ENCODE measurements around the gene NNT.
A peak's percentile ranks its signal among the peaks of the same experiment; 100 is the strongest.
"Not testable (repeated sequence)": the region's sequence is repeated elsewhere in the genome, so short reads cannot be mapped to it uniquely, and the experiment has no call there.

Gene NNT

DNA sequence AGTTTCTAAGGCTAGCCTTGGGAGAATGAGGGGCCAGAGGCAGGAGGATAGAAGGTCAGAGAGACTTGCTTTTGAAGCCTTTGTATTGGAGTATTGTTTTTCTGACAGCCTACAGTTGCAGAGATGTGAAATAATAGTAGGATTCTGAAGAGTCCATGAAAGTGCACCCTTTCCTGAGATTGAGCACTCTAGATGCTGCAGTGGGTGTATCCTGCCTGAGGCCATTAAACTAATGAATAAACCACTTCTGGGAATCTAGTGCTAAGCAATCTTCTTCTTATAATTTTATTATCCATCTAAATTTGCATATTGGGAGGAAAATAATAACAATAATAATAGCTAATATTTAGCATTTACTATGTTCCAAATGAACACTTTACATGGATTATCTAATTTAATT is 19.3 kb upstream of the NNT start:
- DNase-seq (ENCODE audit: low spot score): no peak

DNA sequence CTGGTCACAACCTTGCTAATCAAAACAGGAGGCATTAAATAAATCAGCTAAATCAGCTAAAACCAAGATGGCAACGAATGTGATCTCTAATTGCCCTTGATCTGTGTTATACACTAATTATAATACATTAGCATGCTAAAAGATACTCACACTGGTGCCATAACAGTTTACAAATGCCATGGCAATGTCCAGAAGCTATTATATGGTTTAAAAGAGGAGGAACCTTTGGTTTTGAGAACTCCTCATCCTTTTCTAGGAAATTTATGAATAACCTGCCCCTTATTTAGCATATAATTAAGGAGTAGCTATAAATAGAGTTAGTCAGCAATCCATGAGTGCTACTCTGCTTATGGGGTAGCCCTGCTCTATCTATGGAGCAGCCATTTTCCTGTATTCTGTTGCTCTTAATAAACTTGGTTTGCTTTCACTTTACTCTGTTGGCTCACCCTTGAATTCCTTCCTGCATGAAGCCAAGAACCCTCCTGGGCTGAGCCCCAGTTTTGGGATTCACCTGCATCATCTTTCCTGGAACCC is 18.7 kb upstream of the NNT start:
- no peak for DNase-seq (ENCODE audit: low spot score)

DNA sequence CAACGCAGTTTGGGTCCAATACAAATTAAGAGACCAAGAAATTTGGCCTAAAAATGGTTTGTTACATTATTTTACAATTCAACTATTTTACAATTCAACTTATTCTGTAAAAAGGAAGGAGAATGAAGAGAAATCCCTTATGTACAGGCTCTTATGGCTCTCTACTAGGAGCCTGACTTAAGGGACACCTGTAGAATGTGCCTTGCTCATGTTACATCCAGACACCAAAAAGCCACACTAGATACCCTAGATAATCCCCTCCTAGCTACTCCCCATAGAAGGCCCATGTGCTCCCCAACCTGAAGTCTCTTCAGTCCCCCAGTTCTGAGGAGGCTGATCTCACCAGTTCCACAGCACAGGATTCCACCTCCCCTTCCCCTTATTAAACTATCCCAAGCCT is 14.1 kb upstream of the NNT start:
- DNase-seq (ENCODE audit: low spot score): no peak

DNA sequence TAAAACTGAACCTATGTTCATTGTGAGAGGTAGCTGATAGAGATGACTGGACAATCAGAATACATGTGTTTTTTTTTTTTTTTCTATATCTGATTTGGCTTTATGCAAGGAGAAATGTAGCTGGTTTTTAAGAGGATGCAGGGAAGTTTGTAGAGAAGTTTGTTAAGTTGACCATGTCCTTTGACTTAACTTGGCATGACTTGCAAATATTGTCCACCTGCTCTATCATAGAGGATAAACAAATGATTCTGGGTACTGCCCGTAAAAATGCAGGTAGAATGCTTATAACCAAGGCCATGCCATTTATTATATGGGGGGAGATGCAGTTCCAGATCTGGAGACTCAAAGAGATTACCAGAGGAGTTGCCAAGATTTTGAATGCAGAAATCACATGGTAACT is 13.7 kb upstream of the NNT start:
- no peak for DNase-seq (ENCODE audit: low spot score)

DNA sequence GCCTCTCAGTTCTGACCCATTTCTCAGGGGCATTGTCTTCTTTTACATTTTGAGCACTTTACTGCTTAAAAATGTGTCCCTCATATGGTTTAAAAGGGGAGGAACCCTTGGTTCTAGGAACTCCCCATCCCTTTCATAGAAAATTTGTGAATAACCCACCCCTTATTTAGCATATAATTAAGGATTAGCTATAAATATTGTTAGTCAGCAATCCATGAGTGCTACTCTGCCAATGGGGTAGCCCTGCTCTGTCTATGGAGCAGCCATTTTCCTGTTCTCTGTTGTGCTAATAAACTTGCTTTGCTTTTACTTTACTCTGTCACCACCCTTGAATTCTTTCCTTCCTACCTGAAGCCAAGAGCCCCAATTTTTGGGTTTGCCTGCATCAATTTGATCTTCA is 12.3 kb upstream of the NNT start:
- DNase-seq (ENCODE audit: low spot score): no peak

DNA sequence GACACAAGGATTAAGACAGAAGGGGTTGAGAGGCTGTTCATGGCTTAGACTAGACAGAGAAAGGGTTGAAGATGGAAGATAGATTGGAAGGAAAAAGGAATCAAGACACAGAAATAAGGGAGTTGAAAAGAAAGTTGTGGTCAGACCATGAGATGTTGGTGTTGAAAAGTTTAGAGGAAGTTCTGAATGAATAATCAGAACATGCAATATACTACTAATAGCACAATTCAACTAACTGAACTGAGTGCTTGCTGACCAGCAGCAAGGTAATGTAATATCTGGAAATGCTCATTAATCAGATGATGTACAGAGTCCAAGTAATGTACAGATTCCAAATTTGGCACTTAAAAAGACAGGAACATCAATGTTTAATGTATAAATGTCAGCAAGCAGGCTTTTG is 10.6 kb upstream of the NNT start:
- DNase-seq (ENCODE audit: low spot score): no peak

DNA sequence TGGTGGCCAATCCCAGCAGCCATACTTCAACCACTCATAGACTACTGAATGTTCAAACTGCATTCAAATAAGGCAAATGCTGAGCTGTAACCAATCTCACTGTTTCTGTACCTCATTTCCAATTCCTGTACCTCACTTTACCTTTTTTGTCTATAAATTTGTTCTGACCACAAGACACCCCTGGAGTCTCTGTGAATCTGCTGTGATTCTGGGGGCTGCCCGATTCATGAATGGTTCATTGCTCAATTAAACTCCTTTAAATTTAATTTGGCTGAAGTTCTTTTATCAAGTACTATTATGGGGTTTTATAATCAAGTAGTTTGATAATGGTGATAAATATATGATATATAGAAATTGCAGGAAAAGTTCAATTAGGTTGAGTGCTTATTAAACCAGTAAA is 4.1 kb upstream of the NNT start:
- DNase-seq (ENCODE audit: low spot score): not testable (repeated sequence)

DNA sequence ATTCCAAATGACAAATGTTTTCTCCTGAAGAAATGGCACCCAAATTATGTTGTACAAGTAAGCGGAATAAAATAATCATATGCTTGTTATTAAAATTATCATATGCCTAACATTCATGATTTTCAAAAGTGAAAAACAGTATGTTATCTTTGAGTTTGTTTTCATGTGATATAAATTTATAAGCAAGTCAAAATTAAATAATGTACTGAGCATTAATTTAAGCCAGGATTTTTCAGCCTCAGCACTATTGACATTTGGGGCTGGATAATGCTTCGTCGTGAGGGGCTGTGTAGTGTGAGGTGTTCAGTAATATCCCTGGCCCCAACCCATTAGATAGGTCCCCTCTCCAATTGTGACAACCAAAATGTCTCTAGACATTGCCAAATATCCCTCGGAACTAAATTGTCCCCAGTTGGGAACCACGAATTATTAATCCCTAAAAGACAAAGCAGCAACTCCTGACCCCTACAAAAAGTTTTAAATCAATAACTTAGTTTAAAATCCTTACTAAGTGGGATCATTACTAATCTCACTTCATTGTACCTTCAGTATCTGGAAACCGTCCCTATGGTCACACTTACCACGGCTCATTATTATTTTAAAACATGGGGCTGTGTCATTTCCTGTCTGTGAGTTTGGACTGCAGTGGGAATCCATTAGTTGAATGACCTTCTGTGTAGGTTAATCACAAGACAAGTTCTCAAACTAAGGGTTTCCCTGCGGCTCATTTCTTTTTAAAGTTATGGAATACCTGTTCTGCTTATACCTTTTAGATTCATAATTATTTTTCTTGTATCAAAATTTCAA is 1.3 kb upstream of the NNT start:
- DNase-seq (ENCODE audit: low spot score): no peak

DNA sequence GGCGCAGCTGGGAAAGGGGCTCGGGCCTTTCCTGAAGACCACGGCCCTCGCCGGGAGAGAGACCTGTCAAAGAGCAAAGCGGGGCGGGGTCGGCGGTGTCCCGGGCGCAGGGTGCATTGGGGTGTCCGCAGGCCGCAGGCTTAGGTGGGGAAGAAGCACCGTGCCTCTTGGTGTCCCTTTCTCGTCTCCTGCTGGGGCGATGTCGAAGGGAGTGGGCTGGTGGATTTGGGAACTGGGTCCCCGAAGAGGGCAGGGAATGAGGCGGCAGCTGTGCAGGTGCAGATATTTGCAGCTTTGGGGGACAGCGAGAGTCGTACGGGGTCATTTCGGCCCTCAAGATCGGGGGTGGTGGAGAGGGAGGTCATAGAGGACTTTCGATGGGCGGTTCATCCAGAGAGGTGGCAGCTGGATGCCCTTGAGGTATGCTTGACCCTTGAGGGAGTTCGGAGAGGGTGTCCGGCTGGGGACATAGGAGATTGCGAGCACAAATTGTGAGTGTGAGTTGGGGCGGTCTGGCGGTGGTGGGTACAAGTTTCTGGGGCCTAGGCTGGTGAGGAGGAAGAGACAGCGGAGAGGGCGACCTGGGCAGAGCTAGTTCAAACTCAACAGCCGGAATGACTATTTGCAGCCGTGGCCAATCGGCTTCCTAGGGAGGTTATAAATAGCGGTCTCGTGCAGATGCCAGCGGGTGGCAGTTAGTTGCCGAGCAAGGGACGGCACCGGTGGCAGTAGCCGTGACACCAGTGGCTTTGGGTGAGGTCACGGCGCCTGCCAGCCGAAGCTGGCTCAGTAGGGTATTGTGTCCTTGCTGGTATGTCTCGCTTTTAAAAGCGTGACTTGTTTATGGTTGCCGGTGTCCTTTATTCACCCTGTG is 601 bp downstream of the NNT start:
- DNase-seq (ENCODE audit: low spot score): peak; percentile 67

DNA sequence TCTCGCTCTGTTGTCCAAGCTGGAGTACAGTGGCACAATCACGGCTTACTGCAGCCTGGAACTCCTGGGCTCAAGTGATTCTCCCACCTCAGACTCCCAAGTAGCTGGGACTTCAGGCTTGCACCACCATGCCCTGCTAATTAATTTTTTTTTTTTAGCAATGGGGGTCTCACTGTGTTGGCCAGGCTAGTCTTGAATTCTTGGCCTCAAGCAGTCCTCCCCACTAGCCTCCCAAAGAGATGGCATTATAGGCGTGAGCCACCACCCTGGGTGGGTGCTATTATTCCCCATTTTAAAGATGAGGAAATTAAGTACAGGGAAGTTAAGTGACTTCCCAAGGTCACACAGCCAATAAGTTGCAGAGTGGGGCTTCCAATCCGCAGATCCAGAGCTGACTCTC is 1.7 kb downstream of the NNT start:
- no peak for DNase-seq (ENCODE audit: low spot score)

DNA sequence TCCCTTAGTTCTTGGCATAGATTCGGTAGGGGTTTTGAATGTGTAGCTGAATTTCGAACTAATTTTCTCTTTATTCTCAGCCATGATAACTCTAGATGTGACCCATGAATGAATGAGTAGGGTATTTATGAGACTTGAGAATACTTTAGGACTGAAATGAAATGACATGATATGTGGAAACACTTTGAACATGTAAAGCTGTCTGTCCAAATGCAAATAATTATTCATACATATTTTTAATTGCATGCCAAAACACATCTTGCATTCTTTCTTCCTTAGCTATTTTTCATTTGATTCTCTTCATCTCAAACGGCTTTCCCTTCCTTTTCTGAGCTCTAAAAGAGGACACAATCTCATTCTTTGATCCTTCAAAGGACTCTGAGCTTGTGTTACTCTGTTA is 3.4 kb downstream of the NNT start:
- no peak for DNase-seq (ENCODE audit: low spot score)

DNA sequence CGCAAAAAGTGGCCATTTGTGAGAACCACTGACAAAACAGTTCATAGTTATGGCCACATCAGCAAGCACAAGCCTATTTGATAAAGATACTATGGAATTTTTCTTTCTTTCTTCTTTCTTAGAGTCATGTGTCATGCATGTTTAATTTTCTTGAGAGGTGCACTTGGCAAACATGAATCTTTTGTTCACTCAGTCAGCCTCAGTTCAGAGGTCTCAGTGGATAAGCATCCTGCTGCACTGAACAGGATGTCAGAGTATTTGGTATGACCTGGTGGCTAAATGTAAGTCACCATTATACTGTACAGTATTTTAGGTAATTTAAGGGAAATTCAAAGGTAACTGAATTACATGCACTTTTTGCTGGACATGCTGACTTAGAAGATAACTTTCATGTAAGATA is 5.4 kb downstream of the NNT start:
- no peak for DNase-seq (ENCODE audit: low spot score)

DNA sequence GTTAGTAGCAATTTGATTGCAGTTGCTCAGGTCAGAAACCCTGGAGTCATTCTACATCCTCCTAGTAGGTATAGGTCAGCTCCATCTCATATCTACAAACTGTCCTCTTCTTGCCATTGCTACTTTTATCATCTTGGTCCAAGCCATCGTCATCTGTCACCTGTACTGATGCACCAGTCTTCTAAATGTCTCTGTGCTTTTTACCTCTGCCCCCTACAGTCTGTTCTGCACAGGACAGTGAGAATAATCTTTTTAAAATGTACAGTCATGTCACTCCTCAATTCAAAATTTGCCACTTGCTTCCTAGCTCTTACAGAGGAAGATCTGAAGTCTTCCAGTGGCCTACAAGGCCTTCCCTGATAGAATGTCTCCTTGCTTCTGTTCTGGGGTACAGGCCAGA is 6.8 kb downstream of the NNT start:
- no peak for DNase-seq (ENCODE audit: low spot score)

DNA sequence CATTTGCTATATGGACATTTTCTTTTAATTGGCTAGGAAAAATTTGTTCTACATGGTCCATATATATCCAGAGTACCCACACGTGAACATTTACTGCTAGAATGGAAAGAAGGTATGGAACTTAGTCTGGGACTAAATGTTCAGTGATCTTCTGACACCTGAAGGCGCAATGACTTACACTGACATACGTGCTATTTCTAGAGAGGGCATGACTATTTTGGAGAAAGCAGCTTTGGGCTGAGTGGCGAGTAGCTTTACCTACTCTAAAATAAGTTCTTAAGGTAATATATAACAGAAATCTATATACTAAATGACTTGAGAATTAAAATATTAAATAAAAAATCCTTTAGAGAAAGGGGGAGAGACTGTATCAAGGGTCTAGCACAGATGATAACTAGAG is 10.4 kb downstream of the NNT start:
- no peak for DNase-seq (ENCODE audit: low spot score)

DNA sequence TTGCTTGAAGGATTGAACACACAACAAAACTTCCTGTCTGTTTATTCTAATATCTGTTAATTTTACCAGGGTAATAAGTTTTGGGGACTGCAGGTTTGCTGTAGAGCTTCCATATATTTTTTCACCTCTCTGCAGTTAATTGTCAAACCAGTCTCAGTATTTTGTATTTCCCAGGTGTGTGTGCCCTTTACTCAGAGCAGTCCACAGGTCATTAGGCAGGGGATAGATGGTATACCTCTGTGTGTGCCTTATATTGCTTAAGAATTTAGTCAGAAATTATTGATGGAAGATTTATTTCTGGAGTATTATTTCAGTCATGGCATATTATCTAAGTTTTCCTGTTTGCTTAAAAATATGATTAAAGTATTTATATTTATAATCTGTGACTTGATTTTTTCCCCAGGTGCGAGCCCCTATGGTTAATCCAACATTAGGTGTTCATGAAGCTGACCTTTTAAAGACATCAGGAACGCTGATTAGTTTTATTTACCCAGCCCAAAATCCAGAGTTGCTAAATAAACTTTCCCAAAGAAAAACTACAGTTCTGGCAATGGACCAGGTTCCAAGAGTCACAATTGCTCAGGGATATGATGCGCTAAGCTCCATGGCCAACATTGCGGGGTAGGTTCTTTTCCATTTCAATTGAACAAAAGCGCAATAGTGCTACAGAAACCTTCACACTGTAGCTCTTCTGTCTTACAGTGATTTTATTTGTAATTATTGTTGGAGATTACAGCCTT is 12.6 kb downstream of the NNT start:
- DNase-seq (ENCODE audit: low spot score): no peak

DNA sequence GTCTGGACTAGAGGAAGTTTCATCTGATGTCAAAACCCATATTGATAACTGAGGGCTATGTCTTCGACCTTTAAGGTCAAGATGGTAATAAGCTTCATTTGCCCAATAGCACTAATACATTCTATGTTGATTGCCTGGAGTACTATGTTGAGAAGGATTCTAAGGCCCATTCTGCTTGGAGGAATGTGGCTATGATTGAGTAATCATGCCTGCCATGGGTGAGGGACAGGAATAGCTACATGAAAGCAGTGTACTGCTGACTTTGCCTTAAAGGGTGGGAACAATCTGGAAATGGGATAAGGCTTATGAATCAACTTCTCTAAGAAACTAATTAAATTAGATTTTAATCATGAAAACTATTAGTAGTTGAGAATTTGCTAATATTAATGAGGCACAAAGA is 13.6 kb downstream of the NNT start:
- DNase-seq (ENCODE audit: low spot score): no peak

DNA sequence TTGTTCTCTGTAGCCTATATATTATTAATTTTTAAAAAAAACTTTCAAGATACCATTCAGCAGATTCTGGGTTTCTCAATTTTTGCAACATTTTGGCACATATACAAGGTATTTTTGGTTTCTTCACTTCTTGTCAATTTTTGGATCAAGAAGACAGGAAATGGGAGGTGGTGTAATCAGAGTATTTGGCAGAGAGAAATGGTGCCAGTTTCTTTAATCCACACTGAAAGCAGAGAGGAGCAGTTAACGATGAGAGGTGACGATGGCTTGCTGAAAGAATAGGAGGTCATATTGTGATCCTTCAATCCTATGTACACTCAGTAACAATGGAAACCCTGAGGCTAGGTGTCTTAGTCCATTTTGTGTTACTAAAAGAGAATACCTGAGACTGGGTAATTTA is 16.4 kb downstream of the NNT start:
- no peak for DNase-seq (ENCODE audit: low spot score)

DNA sequence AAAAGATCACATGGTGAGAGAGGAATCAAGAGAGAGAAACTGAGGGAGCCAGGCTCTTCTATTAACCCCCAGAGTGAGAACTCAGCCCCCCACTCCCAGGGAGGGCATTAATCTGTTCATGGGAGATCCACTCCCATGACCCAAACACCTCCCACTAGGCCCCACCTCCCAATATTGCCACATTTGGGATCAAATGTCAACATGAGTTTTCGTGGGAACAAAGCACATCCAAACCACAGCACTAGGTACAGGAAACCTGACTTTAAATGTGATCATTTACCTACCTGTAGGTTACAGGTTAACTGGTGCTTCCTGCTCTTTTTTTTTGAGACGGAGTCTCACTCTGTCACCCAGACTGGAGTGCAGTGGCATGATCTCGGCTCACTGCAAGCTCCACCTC is 16.9 kb downstream of the NNT start:
- DNase-seq (ENCODE audit: low spot score): no peak

DNA sequence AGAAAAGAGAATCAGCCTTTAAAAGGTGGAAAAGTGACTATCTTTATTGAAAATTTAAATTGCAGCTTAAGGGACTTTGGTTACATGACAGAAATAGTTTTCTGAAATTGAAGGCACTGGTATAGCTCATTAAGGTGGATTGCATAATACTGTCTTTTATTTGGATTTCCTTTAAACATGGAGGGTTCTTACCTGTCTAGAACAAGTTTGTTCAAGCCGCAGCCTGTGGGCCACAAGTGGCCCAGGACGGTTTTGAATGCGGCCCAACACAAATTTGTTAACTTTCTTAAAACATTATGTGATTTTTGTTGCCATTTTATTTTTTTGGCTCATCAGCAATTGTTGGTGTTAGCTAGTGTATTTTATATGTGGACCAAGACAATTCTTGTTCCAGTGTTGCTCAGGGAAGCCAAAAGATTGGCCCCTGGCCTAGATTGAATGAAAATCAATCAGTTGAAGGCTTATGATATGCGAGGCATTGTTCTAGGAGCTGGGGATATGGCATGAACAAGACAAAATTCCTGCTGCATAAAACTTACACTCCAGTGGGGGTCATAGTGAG is 18.0 kb downstream of the NNT start:
- DNase-seq (ENCODE audit: low spot score): no peak

DNA sequence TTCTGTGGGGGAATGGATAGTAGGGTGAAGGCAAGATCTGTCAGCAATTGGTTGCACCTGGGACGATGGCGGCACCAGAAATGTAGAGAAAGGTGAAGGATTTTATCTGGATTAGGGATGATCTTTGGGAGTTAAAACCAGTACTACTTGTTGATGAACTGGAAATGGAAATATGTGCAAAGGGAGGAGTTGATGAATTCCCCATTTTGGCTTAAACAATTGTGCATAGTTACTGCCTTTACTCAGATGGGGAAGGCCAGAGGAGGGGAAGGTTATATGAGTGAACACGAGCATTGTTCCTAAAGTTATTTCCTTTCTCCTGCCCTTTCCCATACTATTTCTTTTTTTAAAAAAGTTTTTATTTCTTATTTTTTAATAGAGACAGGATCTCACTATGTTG is 19.1 kb downstream of the NNT start:
- no peak for DNase-seq (ENCODE audit: low spot score)

DNA sequence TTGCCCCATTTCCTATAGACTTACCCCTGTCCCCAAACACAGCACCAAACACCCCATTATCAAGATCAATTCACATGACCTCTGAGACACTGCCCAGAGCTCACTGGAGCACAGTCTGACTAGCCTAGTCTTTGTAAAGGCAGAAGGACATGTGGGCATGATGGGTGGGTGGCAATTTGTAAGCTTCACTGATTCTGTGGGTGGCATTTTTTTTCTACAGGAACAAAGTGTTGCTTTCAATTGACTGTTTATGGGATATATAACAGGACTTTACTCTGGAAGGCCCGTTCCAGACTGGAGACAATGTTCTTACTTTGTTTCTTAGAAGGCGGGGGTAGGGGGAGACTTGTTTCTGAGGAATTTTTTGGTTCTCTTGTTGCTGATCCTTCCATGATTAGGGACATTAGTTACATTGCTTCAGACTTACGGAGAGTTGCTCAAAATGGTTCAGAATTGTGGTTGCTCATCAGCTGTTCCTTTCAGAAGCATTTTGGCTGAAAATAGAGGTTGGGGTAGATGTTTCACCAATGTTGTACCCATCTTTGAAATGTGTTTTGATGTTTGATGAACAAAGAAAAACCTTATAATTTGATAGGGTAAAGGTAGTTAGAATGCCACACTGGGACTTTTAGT is 20.2 kb downstream of the NNT start:
- no peak for DNase-seq (ENCODE audit: low spot score)

DNA sequence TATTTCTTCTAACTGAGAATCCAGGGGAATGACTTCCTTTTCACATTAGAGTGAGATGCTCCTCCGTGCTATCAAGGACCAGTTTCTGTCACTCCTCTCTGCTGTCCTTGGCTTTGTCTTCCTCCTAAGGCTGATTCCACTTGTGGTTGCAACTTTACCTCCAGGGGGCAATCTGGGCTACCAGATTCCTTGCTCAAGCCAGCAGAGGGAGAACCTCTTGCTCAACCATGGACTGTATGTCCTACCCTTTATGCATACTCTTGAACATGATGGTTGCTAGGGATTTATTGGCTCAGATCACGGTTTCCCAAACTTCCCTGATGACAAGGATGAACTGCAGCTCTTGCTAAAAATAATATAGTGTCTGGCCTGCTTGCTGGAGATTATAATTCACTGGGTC is 24.0 kb downstream of the NNT start:
- DNase-seq (ENCODE audit: low spot score): peak; percentile 65

Data from cerebellar cortex (tissue), 1 donor.